Endodermal cell (in vitro differentiated cells): Measurements from ENCODE around the gene SPAG9. TPM values are rescaled to one million over a fixed set of nuclear protein-coding genes. Genes with fewer than 3 reads are reported as not detected.
A peak's percentile ranks its signal among the peaks of the same experiment; 100 is the strongest.
"Not testable (repeated sequence)": the region's sequence is repeated elsewhere in the genome, so short reads cannot be mapped to it uniquely, and the experiment has no call there.

Source experiments
- DNase-seq: peaks from one replicate; pipeline ENCODE4 v3.0.0-alpha.2; 2017
- H3K27ac ChIP-seq: 2 replicates; pipeline ENCODE4 v1.5.1; 2013; ENCODE audit warnings: mild to moderate bottlenecking, low read depth, low read length, moderate library complexity
- H3K27me3 ChIP-seq: 2 replicates; pipeline ENCODE4 v1.6.1; 2013; ENCODE audit warnings: mild to moderate bottlenecking, low read length, moderate library complexity; ENCODE audit not compliant: insufficient read depth, control insufficient read depth, poor library complexity, severe bottlenecking
- H3K36me3 ChIP-seq: 2 replicates; pipeline ENCODE4 v1.7.0; 2013; ENCODE audit warnings: mild to moderate bottlenecking, low read length, moderate library complexity; ENCODE audit not compliant: control insufficient read depth, insufficient read depth
- H3K4me1 ChIP-seq: one replicate; pipeline ENCODE4 v1.7.0; 2013; ENCODE audit warnings: low read length; ENCODE audit not compliant: control insufficient read depth, insufficient read depth
- H3K4me3 ChIP-seq: 2 replicates; pipeline ENCODE4 v1.5.1; 2013; ENCODE audit warnings: mild to moderate bottlenecking, low read length, moderate library complexity
- H3K9ac ChIP-seq: 2 replicates; pipeline ENCODE4 v1.6.1; 2013; ENCODE audit warnings: mild to moderate bottlenecking, low read length, moderate library complexity; ENCODE audit not compliant: poor library complexity, severe bottlenecking; ENCODE audit errors: extremely low read depth
- H3K9me3 ChIP-seq: 2 replicates; pipeline ENCODE4 v1.6.1; 2013; ENCODE audit warnings: mild to moderate bottlenecking, low read length, moderate library complexity; ENCODE audit not compliant: control insufficient read depth
- H3K27ac Mint-ChIP-seq: 2 replicates; pipeline ENCODE4 v1.8.0; 2020; ENCODE audit warnings: mixed read lengths
- H3K27me3 Mint-ChIP-seq: 2 replicates; pipeline ENCODE4 v1.8.0; 2021; ENCODE audit warnings: mild to moderate bottlenecking, mixed read lengths; ENCODE audit not compliant: insufficient read depth
- H3K36me3 Mint-ChIP-seq: 2 replicates; pipeline ENCODE4 v1.8.0; 2020; ENCODE audit warnings: low read depth, mixed read lengths
- H3K4me1 Mint-ChIP-seq: 2 replicates; pipeline ENCODE4 v1.8.0; 2020; ENCODE audit warnings: mixed read lengths
- H3K4me3 Mint-ChIP-seq: 2 replicates; pipeline ENCODE4 v1.8.0; 2020; ENCODE audit warnings: mild to moderate bottlenecking, moderate library complexity, mixed read lengths
- H3K9me3 Mint-ChIP-seq: 2 replicates; pipeline ENCODE4 v1.8.0; 2020; ENCODE audit warnings: mild to moderate bottlenecking, mixed read lengths
- CTCF ChIP-seq: fragments of 200-600 bp; sonication (generic); conservative IDR thresholded peaks from 2 replicates; pipeline ENCODE4 v1.5.0; 2021; ENCODE audit warnings: antibody characterized with exemption, mild to moderate bottlenecking
- WGBS, 2 experiments: methylation state at CpG; one replicate each; pipeline versions ENCODE4 v1.1.5 to v1.1.7; 2013; ENCODE audit warnings: missing lambda C conversion rate in 2 of 2, mixed read lengths in 1 of 2; ENCODE audit not compliant: insufficient coverage in 1 of 2, insufficient read length in 1 of 2; 5-methylcytosine and 5-hydroxymethylcytosine counted together
- total RNA-seq, 2 donors: library from RNA; stranded (reverse); fragmentation: NEBNext Ultra II Directional in 1 of 2; extraction: Animal tissue kit (Norgen Biotek cat#: 25700) in 1 of 2; gene quantifications; 2 replicates in 1 of 2; 3 replicates in 1 of 2; pipeline ENCODE4 v1.2.1, GENCODE V29; 2021

Gene SPAG9
- total RNA-seq, 2 donors from 2014 or later, result 64.8 to 77.7 TPM

- Histone ChIP-seq H3K4me3 (no peak overlapping the region), H3K27me3 (no peaks in the 10 kb centered on the region), H3K9me3 (no peaks in the 10 kb centered on the region), H3K27ac (no peak overlapping the region), H3K9ac (no peak overlapping the region), H3K4me1 (no peaks in the 10 kb centered on the region), H3K36me3 (no peaks in the 10 kb centered on the region)
- peak; percentile 63 for DNase-seq
- no peak for TF ChIP-seq CTCF
- Mint-ChIP-seq H3K27me3 (no peaks in the 10 kb centered on the region), H3K4me3 (no peak overlapping the region), H3K4me1 (no peaks in the 10 kb centered on the region), H3K36me3 (no peaks in the 10 kb centered on the region), H3K27ac (no peak overlapping the region), H3K9me3 (no peaks in the 10 kb centered on the region)
- WGBS, 2 experiments, result 83 to 100% methylated on average over 1 to 3 of the region's 3 CpGs
Measured at GRCh38 chr17:51128076-51128475, 7.4 kb upstream of the SPAG9 start.

- H3K27ac Mint-ChIP-seq, result no peak overlapping the region
- H3K27me3 ChIP-seq, result no peaks in the 10 kb centered on the region
- no peak overlapping the region for H3K4me3 ChIP-seq
- TF ChIP-seq CTCF, result no peak
- no peaks in the 10 kb centered on the region for H3K36me3 ChIP-seq
- H3K9me3 ChIP-seq, result no peaks in the 10 kb centered on the region
- no peaks in the 10 kb centered on the region for H3K36me3 Mint-ChIP-seq
- H3K4me1 Mint-ChIP-seq, result peaks cover 10% of the 10 kb centered on the region
- no peak for DNase-seq
- no peak overlapping the region for H3K4me3 Mint-ChIP-seq
- 90 to 96% methylated on average over 3 to 5 of the region's 5 CpGs for WGBS, 2 experiments
- no peaks in the 10 kb centered on the region for H3K27me3 Mint-ChIP-seq
- no peaks in the 10 kb centered on the region for H3K9me3 Mint-ChIP-seq
- no peak overlapping the region for H3K27ac ChIP-seq
- no peak overlapping the region for H3K9ac ChIP-seq
- no peaks in the 10 kb centered on the region for H3K4me1 ChIP-seq
Measured at GRCh38 chr17:51124640-51125503, 4.2 kb upstream of the SPAG9 start.

- not testable (repeated sequence) for H3K27ac ChIP-seq, H3K4me1 ChIP-seq, H3K36me3 Mint-ChIP-seq, H3K27me3 Mint-ChIP-seq, H3K27me3 ChIP-seq, H3K9me3 Mint-ChIP-seq, H3K9ac ChIP-seq, H3K9me3 ChIP-seq, DNase-seq, H3K36me3 ChIP-seq
- H3K4me1 Mint-ChIP-seq, result peaks cover 15% of the 10 kb centered on the region
- H3K4me3 Mint-ChIP-seq, result peak overlapping the region; percentile 82
- H3K27ac Mint-ChIP-seq, result peak overlapping the region; percentile 99
- H3K4me3 ChIP-seq, result peak overlapping the region; percentile 93
- WGBS, 2 experiments, result 88 to 95% methylated on average over 6 to 10 of the region's 10 CpGs
Measured at GRCh38 chr17:51122473-51123115, 1.9 kb upstream of the SPAG9 start.
